CD8-positive, alpha-beta memory T cell (primary cell): ENCODE data around the gene LCTL. TPM values are rescaled to one million over a fixed set of nuclear protein-coding genes. Genes with fewer than 3 reads are reported as not detected.
"Not testable (repeated sequence)": the region's sequence is repeated elsewhere in the genome, so short reads cannot be mapped to it uniquely, and the experiment has no call there.

ENCODE experiments used
- CTCF ChIA-PET: fragments of 350-600 bp; sonication (Branson Sonifier 250); formaldehyde crosslinking; loops from one replicate; lab custom pipeline; 2021; ENCODE audit warnings: antibody characterized with exemption; lab: Charles Lee
- POLR2A ChIA-PET: fragments of 350-600 bp; sonication (Branson Sonifier 250); formaldehyde crosslinking; loops from one replicate; lab custom pipeline; 2021; ENCODE audit warnings: antibody characterized with exemption; lab: Charles Lee
- DNase-seq, 5 donors: peaks; one replicate each; pipeline versions ENCODE4 v3.0.0 to v3.0.0-alpha.2; 2020 to 2022; ENCODE audit warnings: mixed read lengths in 1 of 5
- H3K27ac ChIP-seq: one replicate; pipeline ENCODE4 v1.7.0; 2013; ENCODE audit warnings: low read depth, mild to moderate bottlenecking, low read length, moderate library complexity
- H3K27me3 ChIP-seq: 2 replicates; pipeline ENCODE4 v1.7.0; 2013; ENCODE audit warnings: low read length, mild to moderate bottlenecking; ENCODE audit not compliant: insufficient read depth, poor library complexity, severe bottlenecking
- H3K36me3 ChIP-seq: 2 replicates; pipeline ENCODE4 v1.7.0; 2013; ENCODE audit warnings: mild to moderate bottlenecking, low read length, moderate library complexity; ENCODE audit not compliant: insufficient read depth
- H3K4me1 ChIP-seq: 2 replicates; pipeline ENCODE4 v1.7.0; 2013; ENCODE audit warnings: mild to moderate bottlenecking, low read length, moderate library complexity; ENCODE audit not compliant: insufficient read depth
- H3K4me3 ChIP-seq: 2 replicates; pipeline ENCODE4 v1.7.0; 2013; ENCODE audit warnings: mild to moderate bottlenecking, low read length
- H3K9me3 ChIP-seq: 2 replicates; pipeline ENCODE4 v1.7.0; 2013; ENCODE audit warnings: mild to moderate bottlenecking, low read length
- H3K27ac Mint-ChIP-seq, 8 donors: one replicate each; pipeline ENCODE4 v1.8.0; 2020 to 2021; ENCODE audit warnings: mixed read lengths in 8 of 8, mild to moderate bottlenecking in 6 of 8, inconsistent platforms in 3 of 8, moderate library complexity in 3 of 8
- H3K27me3 Mint-ChIP-seq, 2 donors: one replicate each; pipeline ENCODE4 v1.8.0; 2020 to 2021; ENCODE audit warnings: mixed read lengths in 2 of 2, mild to moderate bottlenecking in 1 of 2, moderate library complexity in 1 of 2
- H3K36me3 Mint-ChIP-seq, 3 donors: one replicate each; pipeline ENCODE4 v1.8.0; 2020 to 2021; ENCODE audit warnings: mixed read lengths in 3 of 3, inconsistent platforms in 1 of 3, mild to moderate bottlenecking in 1 of 3
- H3K4me1 Mint-ChIP-seq, 3 donors: one replicate each; pipeline ENCODE4 v1.8.0; 2020 to 2021; ENCODE audit warnings: mixed read lengths in 3 of 3, inconsistent platforms in 1 of 3, mild to moderate bottlenecking in 1 of 3
- H3K4me3 Mint-ChIP-seq, 7 donors: one replicate each; pipeline ENCODE4 v1.8.0; 2020 to 2021; ENCODE audit warnings: mixed read lengths in 7 of 7, mild to moderate bottlenecking in 6 of 7, moderate library complexity in 4 of 7, inconsistent platforms in 2 of 7
- H3K9me3 Mint-ChIP-seq, 5 donors: one replicate each; pipeline ENCODE4 v1.8.0; 2020 to 2022; ENCODE audit warnings: mixed read lengths in 5 of 5, mild to moderate bottlenecking in 3 of 5, moderate library complexity in 2 of 5, inconsistent platforms in 1 of 5
- polyA plus RNA-seq: library from polyadenylated mRNA; unstranded; fragments of 300-500 nt; fragmentation: Illumina TruSeq; gene quantifications from one replicate; pipeline ENCODE4 v1.2.3, GENCODE V29; 2021
- total RNA-seq, 2 experiments: library from RNA; stranded (reverse); gene quantifications; one replicate each; pipeline ENCODE4 v1.2.3, GENCODE V29; 2021

Gene LCTL
- total and polyA plus RNA-seq, 3 experiments from 2014 or later: not detected

GRCh38 chr15:66508293-66508883, 57.4 kb downstream of the LCTL start:
- Histone ChIP-seq H3K4me3 (no peak overlapping the region), H3K4me1 (peaks cover 14% of the 10 kb centered on the region), H3K27me3 (no peaks in the 10 kb centered on the region), H3K9me3 (no peaks in the 10 kb centered on the region), H3K27ac (no peak overlapping the region), H3K36me3 (no peaks in the 10 kb centered on the region)
- Mint-ChIP-seq H3K27ac (peak overlapping the region in 1 of 8 donors; percentile 79), H3K36me3 (peaks cover 0 to 22% (median 0%) of the 10 kb centered on the region in 3 donors), H3K4me3 (peak overlapping the region in 1 of 7 donors; percentile 52), H3K27me3 (peaks cover 0 to 6% of the 10 kb centered on the region in 2 donors), H3K9me3 (no peaks in the 10 kb centered on the region), H3K4me1 (peaks cover 24 to 37% (median 26%) of the 10 kb centered on the region in 3 donors)
- DNase-seq: no peak
- CTCF ChIA-PET: no interaction called here
- POLR2A ChIA-PET: no interaction called here

- Mint-ChIP-seq H3K36me3 (peaks cover 2 to 46% (median 4%) of the 10 kb centered on the region in 3 donors), H3K27ac (peak overlapping the region; percentile 93 to 100 (median 98))
- CTCF ChIA-PET: interaction anchor here (1.0 to 1.3 kb wide), 2 partner anchors 9 to 18 kb away, joined by 3 read pairs; no protein-coding TSS in a partner anchor
These were observed 60.0 kb downstream of the LCTL start for GRCh38 chr15:66505818-66506217.

DNA sequence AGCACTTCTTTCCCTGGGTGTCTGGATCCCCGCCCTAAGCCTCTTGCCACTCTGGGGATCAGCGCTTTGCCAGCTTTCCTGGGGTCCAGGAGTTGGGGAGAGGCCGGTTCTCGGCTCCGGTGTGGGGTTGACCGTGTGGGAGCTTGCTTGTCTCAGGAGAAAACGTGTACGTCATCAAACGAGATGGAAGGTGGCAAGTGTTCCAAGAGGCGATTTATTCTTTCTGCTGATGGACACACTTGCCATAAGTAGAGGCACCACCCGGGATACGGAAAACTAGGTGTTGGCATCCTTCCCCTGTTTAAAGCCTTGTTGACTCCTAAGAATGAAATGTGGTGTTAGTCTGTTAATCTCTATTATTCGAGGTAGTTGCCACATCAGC, 60.4 kb downstream of the LCTL start:
- Mint-ChIP-seq H3K4me1 (peaks cover 40 to 60% (median 51%) of the 10 kb centered on the region in 3 donors), H3K9me3 (no peaks in the 10 kb centered on the region), H3K27me3 (peaks cover 0 to 6% of the 10 kb centered on the region in 2 donors), H3K36me3 (peaks cover 4 to 50% (median 6%) of the 10 kb centered on the region in 3 donors), H3K27ac (peak overlapping the region; percentile 93 to 100 (median 98)), H3K4me3 (peak overlapping the region; percentile 93 to 100 (median 98))
- peaks cover 29% of the 10 kb centered on the region for H3K36me3 ChIP-seq
- peak overlapping the region; percentile 96 for H3K27ac ChIP-seq
- H3K9me3 ChIP-seq: no peaks in the 10 kb centered on the region
- DNase-seq: no peak
- ChIA-PET POLR2A (interaction anchor here (0.6 to 1.4 kb wide), 6 partner anchors 8 to 770 kb away, joined by 3 to 4 read pairs (median 3); partner anchors contain the start of genes MAP2K1 and SNAPC5), CTCF (interaction anchor here (1.0 to 1.3 kb wide), 2 partner anchors 9 to 19 kb away, joined by 3 read pairs; no protein-coding TSS in a partner anchor)
- H3K4me1 ChIP-seq: peaks cover 27% of the 10 kb centered on the region
- no peaks in the 10 kb centered on the region for H3K27me3 ChIP-seq
- H3K4me3 ChIP-seq: peak overlapping the region; percentile 69

More at GRCh38 chr15:66505818-66506217, 60.0 kb downstream of the LCTL start:
- Histone ChIP-seq H3K36me3 (peaks cover 25% of the 10 kb centered on the region), H3K9me3 (no peaks in the 10 kb centered on the region), H3K4me3 (peak overlapping the region; percentile 69), H3K4me1 (peaks cover 27% of the 10 kb centered on the region), H3K27ac (peak overlapping the region; percentile 96), H3K27me3 (no peaks in the 10 kb centered on the region)
- Mint-ChIP-seq H3K9me3 (no peaks in the 10 kb centered on the region), H3K4me3 (peak overlapping the region; percentile 93 to 100 (median 98)), H3K27me3 (peaks cover 0 to 6% of the 10 kb centered on the region in 2 donors), H3K4me1 (peaks cover 39 to 56% (median 50%) of the 10 kb centered on the region in 3 donors)
- POLR2A ChIA-PET: interaction anchor here (1.1 to 1.4 kb wide), 3 partner anchors 9 to 119 kb away, joined by 3 to 4 read pairs (median 4); partner anchors contain the start of genes MAP2K1 and SNAPC5
- DNase-seq: no peak

DNA sequence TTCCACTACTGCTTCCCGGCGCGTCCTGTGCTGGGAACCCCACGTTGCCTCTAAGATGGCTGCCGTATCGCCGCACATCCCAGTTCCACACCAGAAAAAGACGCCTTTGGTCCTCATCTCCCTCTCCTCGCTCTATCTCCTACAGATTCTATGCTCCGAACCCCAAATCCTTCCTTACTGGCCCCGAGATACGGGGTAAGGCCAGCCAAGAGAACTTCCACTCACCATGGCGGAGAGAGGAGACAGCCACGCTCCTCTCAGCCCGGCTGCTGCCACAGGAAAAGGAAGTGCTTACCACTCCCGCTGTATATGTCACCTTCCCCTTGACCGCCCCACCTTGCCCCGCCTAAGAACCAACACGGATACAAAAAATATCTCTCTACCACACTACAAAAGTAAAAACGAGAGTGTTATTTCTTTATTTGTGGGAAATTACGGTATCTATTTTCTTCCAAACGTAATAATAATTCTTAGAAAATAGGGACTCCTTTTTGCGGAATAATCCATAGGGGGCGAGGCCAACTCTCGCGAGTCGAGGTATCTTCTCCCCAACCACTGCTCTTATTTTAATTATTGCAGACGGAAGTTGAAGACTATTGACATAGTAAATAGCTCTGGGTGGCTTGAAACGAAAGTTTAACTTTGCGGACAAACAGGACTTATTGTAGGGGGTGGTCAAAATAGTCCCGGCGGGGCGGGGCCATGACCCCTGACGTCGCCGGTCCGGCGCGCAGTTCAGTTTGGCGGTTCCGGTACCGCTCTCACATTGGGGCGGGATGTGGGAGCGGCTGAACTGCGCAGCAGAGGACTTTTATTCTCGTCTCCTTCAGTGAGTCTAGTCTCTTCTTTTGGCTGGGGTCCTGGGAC, 61.0 kb downstream of the LCTL start, which contains the start of the genes RPL4 and ZWILCH:
Gene RPL4, minus strand, starts transcription at position 293 of the 867 bp plus-strand sequence. Its CDS starts 65 bp downstream, at position 228.
Gene ZWILCH, plus strand, starts transcription at position 764 of the 867 bp plus-strand sequence. Its CDS starts 13 bp downstream, at position 777.
- peak within 1 kb of the TSS; percentile 93 to 100 (median 98) for H3K4me3 Mint-ChIP-seq
- H3K27ac ChIP-seq: peak within 1 kb of the TSS; percentile 96
- peak within 1 kb of the TSS; percentile 69 for H3K4me3 ChIP-seq
- H3K36me3 Mint-ChIP-seq: peaks cover 8 to 56% (median 12%) of the 10 kb centered on the region in 3 donors
- POLR2A ChIA-PET: interaction anchor here (0.6 to 1.4 kb wide), 9 partner anchors 8 to 770 kb away, joined by 3 to 5 read pairs (median 3); partner anchors contain the start of genes MAP2K1 and SNAPC5
- peaks cover 0 to 6% of the 10 kb centered on the region in 2 donors for H3K27me3 Mint-ChIP-seq
- H3K4me1 ChIP-seq: peaks cover 27% of the 10 kb centered on the region
- peak; percentile 75 to 88 (median 85) for DNase-seq
- H3K27ac Mint-ChIP-seq: peak within 1 kb of the TSS; percentile 93 to 100 (median 98)
- H3K36me3 ChIP-seq: peaks cover 35% of the 10 kb centered on the region
- peaks cover 43 to 66% (median 56%) of the 10 kb centered on the region in 3 donors for H3K4me1 Mint-ChIP-seq
- H3K9me3 ChIP-seq: no peaks in the 10 kb centered on the region
- H3K27me3 ChIP-seq: no peaks in the 10 kb centered on the region
- CTCF ChIA-PET: interaction anchor here (1.0 to 2.6 kb wide), 3 partner anchors 10 to 118 kb away, joined by 3 to 9 read pairs (median 3); partner anchors contain the start of gene MAP2K1
- H3K9me3 Mint-ChIP-seq: no peaks in the 10 kb centered on the region

DNA sequence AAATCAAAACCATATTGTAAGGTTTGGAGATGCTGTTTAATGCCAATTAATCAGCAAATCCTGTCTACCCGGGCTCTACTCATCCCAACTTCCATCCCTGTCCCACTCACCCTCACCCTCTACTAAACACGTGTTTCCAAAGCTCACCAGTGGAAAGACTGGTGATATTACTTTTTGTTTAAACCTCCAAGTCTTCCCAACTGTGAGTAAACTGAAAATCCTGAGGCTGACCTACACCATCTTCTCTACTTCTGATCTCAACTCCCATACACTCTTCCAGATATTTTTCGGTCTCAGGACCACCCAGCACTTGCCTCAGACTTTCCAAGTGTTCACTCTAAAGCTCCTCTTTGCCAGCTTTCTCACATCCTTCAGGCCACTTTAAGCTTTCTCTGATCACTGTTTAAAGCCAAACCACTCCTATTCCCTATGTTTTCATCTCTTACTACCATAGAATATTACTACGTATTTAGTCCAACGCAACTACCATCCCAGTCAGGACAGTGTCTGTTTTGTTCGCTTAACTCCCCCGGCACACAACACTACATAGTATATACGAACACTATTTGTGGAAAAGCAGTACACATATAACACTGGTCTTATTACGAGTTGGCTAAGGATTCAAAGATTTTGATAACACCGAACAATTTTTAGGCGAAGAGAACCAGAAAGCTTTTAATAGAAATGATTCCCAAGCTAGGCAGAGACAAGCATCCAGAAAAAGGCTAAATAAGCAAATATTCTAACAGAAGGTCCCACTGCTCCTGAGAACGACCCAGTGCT, 61.8 kb downstream of the LCTL start:
- Mint-ChIP-seq H3K27ac (peak overlapping the region; percentile 93 to 100 (median 98)), H3K4me3 (peak overlapping the region; percentile 93 to 100 (median 98)), H3K36me3 (peaks cover 8 to 61% (median 13%) of the 10 kb centered on the region in 3 donors), H3K27me3 (peaks cover 0 to 6% of the 10 kb centered on the region in 2 donors), H3K4me1 (peaks cover 44 to 68% (median 57%) of the 10 kb centered on the region in 3 donors), H3K9me3 (no peaks in the 10 kb centered on the region)
- DNase-seq: no peak
- ChIA-PET CTCF (interaction anchor here (2.6 kb wide), 1 partner anchor 117 kb away, joined by 9 read pairs; the partner anchor contains the start of gene MAP2K1), POLR2A (interaction anchor here (0.6 to 0.9 kb wide), 4 partner anchors 113 to 353 kb away, joined by 3 to 5 read pairs (median 4); no protein-coding TSS in a partner anchor)
- H3K36me3 ChIP-seq: peaks cover 44% of the 10 kb centered on the region
- peak overlapping the region; percentile 69 for H3K4me3 ChIP-seq
- peak overlapping the region; percentile 96 for H3K27ac ChIP-seq
- no peaks in the 10 kb centered on the region for H3K27me3 ChIP-seq
- H3K4me1 ChIP-seq: peaks cover 27% of the 10 kb centered on the region
- no peaks in the 10 kb centered on the region for H3K9me3 ChIP-seq

GRCh38 chr15:66503041-66503648, 62.7 kb downstream of the LCTL start:
- H3K9me3 ChIP-seq, H3K27me3 Mint-ChIP-seq, H3K9me3 Mint-ChIP-seq, DNase-seq, H3K27me3 ChIP-seq: not testable (repeated sequence)
- ChIA-PET CTCF (interaction anchor here (2.6 kb wide), 1 partner anchor 116 kb away, joined by 9 read pairs; the partner anchor contains the start of gene MAP2K1), POLR2A (interaction anchor here (0.6 to 0.9 kb wide), 3 partner anchors 117 to 622 kb away, joined by 5 to 17 read pairs (median 5); no protein-coding TSS in a partner anchor)
- peaks cover 51% of the 10 kb centered on the region for H3K36me3 ChIP-seq
- peak overlapping the region; percentile 69 for H3K4me3 ChIP-seq
- peak overlapping the region; percentile 93 to 100 (median 98) for H3K4me3 Mint-ChIP-seq
- H3K4me1 ChIP-seq: peaks cover 33% of the 10 kb centered on the region
- H3K27ac Mint-ChIP-seq: peak overlapping the region; percentile 89 to 100 (median 98)
- H3K27ac ChIP-seq: peak overlapping the region; percentile 2
- H3K36me3 Mint-ChIP-seq: peaks cover 8 to 69% (median 15%) of the 10 kb centered on the region in 3 donors
- peaks cover 44 to 77% (median 65%) of the 10 kb centered on the region in 3 donors for H3K4me1 Mint-ChIP-seq
